ENCODE results near the gene CALN1.
"Not testable (repeated sequence)": the region's sequence is repeated elsewhere in the genome, so short reads cannot be mapped to it uniquely, and the experiment has no call there.

CALN1 gene

DNA sequence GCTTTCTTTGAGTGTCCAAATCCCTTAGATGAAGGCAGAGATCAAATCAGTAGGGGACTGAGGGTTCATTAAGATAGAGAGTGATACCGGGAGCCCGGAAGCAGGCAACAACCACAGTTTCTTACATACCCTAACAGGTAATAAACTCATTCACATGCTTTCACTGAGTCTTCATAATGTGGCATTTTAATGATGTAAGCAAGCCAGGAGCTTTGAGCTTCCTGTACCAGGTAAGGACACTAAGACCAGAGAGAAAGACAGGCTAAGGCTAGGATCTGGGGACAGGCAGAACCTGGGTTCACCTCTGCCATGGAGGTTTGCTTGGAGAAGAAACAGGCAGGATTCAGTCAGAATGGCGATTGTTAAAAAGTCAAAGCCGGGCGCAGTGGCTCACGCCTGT, 661.8 kb downstream of the CALN1 start:
- DNase-seq (ENCODE audit: low spot score in 2 of 2) = no peak
- in situ Hi-C loops (cut with MboI; ENCODE audit: low sequenced_read_pairs) = no loop called here
- Histone ChIP-seq H3K9me3 (no peaks in the 10 kb centered on the region), H3K4me1 (no peaks in the 10 kb centered on the region), H3K36me3 (replicated peaks) (no peaks in the 10 kb centered on the region), H3K27me3 (ENCODE audit: low read depth) (no peaks in the 10 kb centered on the region), H3K4me3 (no peak overlapping the region)

DNA sequence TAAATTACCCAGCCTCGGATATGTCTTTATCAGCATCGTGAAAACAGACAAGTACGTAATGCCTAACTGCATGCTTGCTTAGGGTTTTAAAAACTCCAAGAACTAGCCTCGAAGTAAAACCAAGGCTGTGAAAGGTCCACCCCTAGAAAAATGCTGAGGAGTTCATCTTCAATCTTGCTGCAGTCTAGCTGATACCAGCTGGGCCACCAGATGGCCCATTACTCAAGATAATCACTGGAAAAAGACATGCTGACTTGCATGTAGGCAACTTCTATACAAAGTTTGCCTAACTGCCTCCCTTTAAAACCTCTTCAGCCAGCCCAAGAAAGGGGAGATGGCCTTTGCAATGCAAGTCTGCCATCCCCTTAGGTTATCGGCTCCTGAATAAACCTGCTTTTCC, 666.1 kb downstream of the CALN1 start:
- no peak for DNase-seq (ENCODE audit: low spot score in 2 of 2)
- Histone ChIP-seq H3K36me3 (replicated peaks) (no peaks in the 10 kb centered on the region), H3K4me3 (no peak overlapping the region), H3K4me1 (no peaks in the 10 kb centered on the region), H3K9me3 (no peaks in the 10 kb centered on the region), H3K27me3 (ENCODE audit: low read depth) (no peaks in the 10 kb centered on the region)
- in situ Hi-C loops (cut with MboI; ENCODE audit: low sequenced_read_pairs) = no loop called here

DNA sequence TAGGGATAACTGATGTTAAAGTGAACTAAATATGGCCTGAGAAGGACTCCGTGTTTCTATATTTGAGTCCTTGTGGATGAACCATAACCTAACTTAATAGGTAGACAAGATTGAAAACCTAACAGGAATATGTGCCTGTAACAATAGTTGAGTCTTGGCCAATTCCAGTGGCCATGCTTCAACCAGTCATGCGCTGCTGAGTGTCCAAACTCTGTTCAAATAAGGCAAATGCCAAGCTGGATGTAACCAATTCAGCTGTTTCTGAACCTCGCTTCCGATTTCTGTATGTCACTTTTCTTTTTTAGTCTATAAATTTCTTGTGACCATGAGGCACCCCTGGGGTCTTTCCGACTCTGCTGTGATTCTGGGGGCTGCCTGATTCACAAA, 672.0 kb downstream of the CALN1 start:
- H3K4me3 ChIP-seq = no peak overlapping the region
- H3K36me3 ChIP-seq (replicated peaks) = no peaks in the 10 kb centered on the region
- no peak for DNase-seq (ENCODE audit: low spot score in 2 of 2)
- H3K27me3 ChIP-seq (ENCODE audit: low read depth) = no peaks in the 10 kb centered on the region
- no peaks in the 10 kb centered on the region for H3K4me1 ChIP-seq
- in situ Hi-C loops (cut with MboI; ENCODE audit: low sequenced_read_pairs) = no loop called here
- no peaks in the 10 kb centered on the region for H3K9me3 ChIP-seq

DNA sequence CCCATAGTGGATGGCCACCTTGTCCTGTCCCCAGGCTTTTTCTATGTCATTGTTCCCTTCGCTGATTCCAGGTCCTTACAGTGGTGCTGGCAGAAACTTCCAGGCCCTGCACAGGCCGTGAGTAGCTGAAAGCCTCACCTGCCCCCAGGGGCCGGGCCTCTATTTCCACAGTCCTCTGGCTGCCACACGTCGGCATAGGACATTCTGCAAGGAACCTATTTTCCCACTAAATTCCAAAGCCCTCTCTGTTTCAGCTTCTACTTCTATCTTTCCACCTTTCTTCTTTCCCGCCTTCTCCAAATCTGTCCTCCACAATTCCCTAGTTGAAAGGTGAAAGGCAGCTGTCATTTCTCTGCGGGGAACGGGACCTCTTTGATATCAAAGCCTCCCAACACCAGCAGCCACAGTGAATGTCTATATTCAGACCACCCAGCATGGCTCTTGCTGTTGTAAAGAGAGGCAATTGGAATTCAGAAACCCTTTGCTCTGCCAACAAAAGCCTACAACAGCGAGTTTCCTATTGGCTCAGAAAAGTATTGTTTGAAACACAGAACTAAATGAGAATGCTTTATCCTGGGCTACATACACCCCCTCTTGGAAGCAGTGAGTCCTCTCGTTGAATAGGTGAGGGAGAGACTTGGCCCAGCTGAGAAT, 672.5 kb downstream of the CALN1 start:
- in situ Hi-C loops (cut with MboI; ENCODE audit: low sequenced_read_pairs) = loop anchor here (5.0 kb wide), 1 partner anchor 882 kb away; no protein-coding TSS in a partner anchor
- Histone ChIP-seq H3K9me3 (no peaks in the 10 kb centered on the region), H3K4me1 (no peaks in the 10 kb centered on the region), H3K4me3 (no peak overlapping the region), H3K36me3 (replicated peaks) (no peaks in the 10 kb centered on the region), H3K27me3 (ENCODE audit: low read depth) (no peaks in the 10 kb centered on the region)
- DNase-seq (ENCODE audit: low spot score in 2 of 2) = no peak

DNA sequence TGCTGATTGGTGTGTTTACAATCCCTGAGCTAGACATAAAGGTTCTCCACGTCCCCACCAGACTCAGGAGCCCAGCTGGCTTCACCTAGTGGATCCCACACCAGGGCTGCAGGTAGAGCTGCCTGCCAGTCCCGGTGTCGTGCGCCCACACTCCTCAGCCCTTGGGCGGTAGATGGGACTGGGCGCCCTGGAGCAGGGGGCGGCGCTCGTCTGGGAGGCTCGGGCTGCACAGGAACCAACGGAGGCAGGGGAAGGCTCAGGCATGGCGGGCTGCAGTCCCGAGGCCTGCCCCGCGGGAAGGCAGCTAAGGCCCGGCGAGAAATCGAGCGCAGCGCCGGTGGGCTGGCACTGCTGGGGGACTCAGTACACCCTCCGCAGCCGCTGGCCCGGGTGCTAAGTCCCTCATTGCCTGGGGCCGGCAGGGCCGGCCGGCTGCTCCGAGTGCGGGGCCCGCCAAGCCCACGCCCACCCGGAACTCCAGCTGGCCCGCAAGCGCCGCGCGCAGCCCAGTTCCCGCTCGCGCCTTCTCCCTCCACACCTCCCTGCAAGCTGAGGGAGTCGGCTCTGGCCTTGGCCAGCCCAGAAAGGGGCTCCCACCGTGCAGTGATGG, 674.1 kb downstream of the CALN1 start:
- not testable (repeated sequence) for H3K9me3 ChIP-seq; H3K4me1 ChIP-seq; DNase-seq (ENCODE audit: low spot score in 2 of 2); H3K4me3 ChIP-seq; H3K27me3 ChIP-seq (ENCODE audit: low read depth); H3K36me3 ChIP-seq (replicated peaks)
- in situ Hi-C loops (cut with MboI; ENCODE audit: low sequenced_read_pairs) = loop anchor here (5.0 kb wide), 1 partner anchor 881 kb away; no protein-coding TSS in a partner anchor

DNA sequence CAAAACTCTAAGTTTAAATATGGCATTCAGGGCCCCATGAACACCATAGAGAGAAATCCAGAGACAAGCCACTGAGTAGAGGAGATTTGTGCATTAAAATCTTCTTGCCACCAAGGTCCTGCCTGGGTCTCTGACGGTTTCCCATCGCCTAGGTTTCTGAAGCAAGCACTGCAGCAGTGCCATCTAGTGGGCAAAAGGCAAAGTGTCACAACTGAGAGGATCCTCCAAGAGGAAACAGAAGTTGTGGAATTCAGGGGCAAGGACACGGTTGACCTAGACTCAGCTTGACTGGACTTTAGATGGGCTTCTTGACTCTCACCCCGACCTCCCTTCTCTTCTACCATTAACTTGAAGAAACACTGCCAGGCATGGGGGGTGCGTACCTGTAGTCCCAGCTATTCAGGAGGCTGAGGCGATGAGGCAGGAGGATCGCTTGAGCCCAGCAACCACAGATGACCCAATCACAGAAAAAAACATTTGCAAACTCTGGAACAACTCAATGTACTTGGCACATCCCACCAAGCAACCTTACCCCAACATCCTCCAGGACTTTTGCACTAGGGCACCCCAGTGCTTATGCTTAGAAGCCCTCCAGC, 676.1 kb downstream of the CALN1 start:
- in situ Hi-C loops (cut with MboI; ENCODE audit: low sequenced_read_pairs) = loop anchor here (5.0 kb wide), 1 partner anchor 879 kb away; no protein-coding TSS in a partner anchor
- DNase-seq (ENCODE audit: low spot score in 2 of 2) = peak; percentile 39 to 67
- H3K9me3 ChIP-seq = no peaks in the 10 kb centered on the region
- H3K36me3 ChIP-seq (replicated peaks) = no peaks in the 10 kb centered on the region
- H3K4me1 ChIP-seq = no peaks in the 10 kb centered on the region
- H3K27me3 ChIP-seq (ENCODE audit: low read depth) = no peaks in the 10 kb centered on the region
- H3K4me3 ChIP-seq = no peak overlapping the region

DNA sequence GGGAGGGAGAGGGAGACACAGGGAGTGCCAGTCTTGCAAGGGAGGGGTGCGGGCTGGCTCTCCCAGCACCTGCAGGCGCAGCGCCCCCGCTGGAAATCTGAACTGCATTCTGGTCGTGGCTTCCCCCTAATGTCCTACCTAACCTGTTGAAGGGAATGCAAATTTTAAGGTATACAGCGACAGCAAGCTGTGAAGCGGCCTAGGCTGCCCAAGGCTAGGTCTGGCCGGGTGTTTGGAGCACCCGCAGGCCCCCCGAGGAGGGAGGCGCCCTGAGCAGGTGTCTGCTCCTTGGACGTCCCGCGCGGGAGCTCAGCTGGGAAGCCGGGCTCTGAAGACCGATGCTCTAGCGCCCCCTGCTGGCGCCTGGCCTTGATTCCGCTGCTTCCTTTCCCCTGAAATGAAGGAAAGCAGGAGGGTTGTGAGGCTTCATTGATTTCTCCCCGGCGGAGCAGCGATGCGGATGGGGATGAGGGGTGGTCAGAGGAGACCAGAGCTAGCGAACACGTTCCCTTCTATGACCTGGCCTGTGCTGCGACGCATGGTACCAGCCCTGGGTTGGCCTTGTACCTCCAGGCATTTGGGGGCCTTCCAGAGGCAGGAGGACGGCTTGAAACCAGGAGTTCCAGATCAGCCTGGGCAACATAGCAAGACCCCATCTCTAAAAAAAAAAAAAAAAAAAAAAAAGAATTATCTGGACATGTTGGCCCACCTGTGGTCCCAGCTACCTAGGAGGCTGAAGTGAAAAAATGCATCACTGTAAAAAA, 678.8 kb downstream of the CALN1 start:
- no peak overlapping the region for H3K4me3 ChIP-seq
- H3K4me1 ChIP-seq = no peaks in the 10 kb centered on the region
- no peaks in the 10 kb centered on the region for H3K36me3 ChIP-seq (replicated peaks)
- H3K9me3 ChIP-seq = no peaks in the 10 kb centered on the region
- in situ Hi-C loops (cut with MboI; ENCODE audit: low sequenced_read_pairs) = no loop called here
- DNase-seq (ENCODE audit: low spot score in 2 of 2) = peak; percentile 28 to 85
- no peaks in the 10 kb centered on the region for H3K27me3 ChIP-seq (ENCODE audit: low read depth)

DNA sequence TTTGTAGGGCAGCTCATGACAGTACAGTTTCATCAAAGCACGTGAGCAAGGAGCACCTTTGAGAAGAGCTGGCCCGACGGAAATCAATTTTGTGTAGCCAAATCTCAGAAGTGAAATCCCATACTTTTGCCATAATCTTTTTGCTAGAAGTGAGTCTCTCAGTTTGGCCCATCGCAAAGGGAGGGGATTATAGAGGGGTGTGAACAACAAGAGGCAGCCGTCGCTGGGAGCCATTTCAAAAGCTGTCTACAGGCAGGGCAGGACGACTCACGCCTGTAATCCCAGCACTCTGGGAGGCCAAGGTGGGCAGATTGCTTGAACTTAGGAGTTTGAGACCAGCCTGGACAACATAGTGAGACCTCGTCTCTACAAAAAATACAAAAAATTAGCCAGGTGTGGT, 680.4 kb downstream of the CALN1 start:
- H3K36me3 ChIP-seq (replicated peaks) = no peaks in the 10 kb centered on the region
- no peak for DNase-seq (ENCODE audit: low spot score in 2 of 2)
- no peak overlapping the region for H3K4me3 ChIP-seq
- no peaks in the 10 kb centered on the region for H3K4me1 ChIP-seq
- in situ Hi-C loops (cut with MboI; ENCODE audit: low sequenced_read_pairs) = no loop called here
- H3K9me3 ChIP-seq = no peaks in the 10 kb centered on the region
- no peaks in the 10 kb centered on the region for H3K27me3 ChIP-seq (ENCODE audit: low read depth)

Measured in HAP-1 (cell line).